Measurements from ENCODE around the gene ZCCHC24. TPM values are rescaled to one million over a fixed set of nuclear protein-coding genes. Genes with fewer than 3 reads are reported as not detected.
"Not testable (repeated sequence)": the region's sequence is repeated elsewhere in the genome, so short reads cannot be mapped to it uniquely, and the experiment has no call there.

The ZCCHC24 gene
- total RNA-seq, 2 experiments from 2014 or later, result 0.98 to 2.2 TPM

DNA sequence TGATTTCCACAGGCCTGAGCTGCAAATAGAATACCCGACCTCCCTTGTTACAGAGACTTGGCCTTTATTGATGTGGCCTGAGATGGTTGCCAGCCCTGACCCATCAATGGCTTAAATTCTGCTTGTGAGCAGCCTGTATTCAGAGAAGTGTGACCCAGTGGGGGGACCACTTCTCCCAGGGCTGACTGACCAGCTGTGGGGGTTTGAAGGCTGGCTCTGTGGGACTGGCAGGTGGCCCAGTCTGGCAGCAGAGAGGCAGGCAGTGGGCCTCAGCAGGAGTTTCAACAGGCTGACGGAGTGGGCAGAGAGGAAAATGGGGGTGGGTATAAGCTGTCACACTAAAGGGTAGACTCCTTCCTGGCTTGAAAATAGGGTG, 110.3 kb downstream of the ZCCHC24 start:
- no peak overlapping the region for H2AFZ ChIP-seq (ENCODE audit: low read length)
- DNase-seq (ENCODE audit: low spot score), result no peak
- H3K9me3 ChIP-seq (ENCODE audit: low read length), result no peaks in the 10 kb centered on the region
- TF ChIP-seq, protein P1, sequence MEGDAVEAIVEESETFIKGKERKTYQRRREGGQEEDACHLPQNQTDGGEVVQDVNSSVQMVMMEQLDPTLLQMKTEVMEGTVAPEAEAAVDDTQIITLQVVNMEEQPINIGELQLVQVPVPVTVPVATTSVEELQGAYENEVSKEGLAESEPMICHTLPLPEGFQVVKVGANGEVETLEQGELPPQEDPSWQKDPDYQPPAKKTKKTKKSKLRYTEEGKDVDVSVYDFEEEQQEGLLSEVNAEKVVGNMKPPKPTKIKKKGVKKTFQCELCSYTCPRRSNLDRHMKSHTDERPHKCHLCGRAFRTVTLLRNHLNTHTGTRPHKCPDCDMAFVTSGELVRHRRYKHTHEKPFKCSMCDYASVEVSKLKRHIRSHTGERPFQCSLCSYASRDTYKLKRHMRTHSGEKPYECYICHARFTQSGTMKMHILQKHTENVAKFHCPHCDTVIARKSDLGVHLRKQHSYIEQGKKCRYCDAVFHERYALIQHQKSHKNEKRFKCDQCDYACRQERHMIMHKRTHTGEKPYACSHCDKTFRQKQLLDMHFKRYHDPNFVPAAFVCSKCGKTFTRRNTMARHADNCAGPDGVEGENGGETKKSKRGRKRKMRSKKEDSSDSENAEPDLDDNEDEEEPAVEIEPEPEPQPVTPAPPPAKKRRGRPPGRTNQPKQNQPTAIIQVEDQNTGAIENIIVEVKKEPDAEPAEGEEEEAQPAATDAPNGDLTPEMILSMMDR (conservative IDR thresholded peaks at IDR 0.05; ENCODE audit: low read length), result no peak
- intact Hi-C loops (cut with micrococcal nuclease; ENCODE audit: unreplicated experiment), result no loop called here
- no TSS peak for BruUV-seq (replicated peaks)
- POLR2A ChIA-PET, result interaction anchor here (0.7 kb wide), 1 partner anchor 261 kb away, joined by 4 read pairs; no protein-coding TSS in a partner anchor
- H3K4me2 ChIP-seq (ENCODE audit: low read length), result no peak overlapping the region
- H3K79me2 ChIP-seq (ENCODE audit: insufficient read depth, low read depth, low read length), result no peaks in the 10 kb centered on the region
- H3K36me3 ChIP-seq (ENCODE audit: insufficient read depth, low read length), result no peaks in the 10 kb centered on the region
- no peak overlapping the region for H3K4me3 ChIP-seq (ENCODE audit: low read depth, low read length, poor library complexity, severe bottlenecking)
- no peaks in the 10 kb centered on the region for H3K9me2 ChIP-seq (ENCODE audit: insufficient read depth, low read length)
- H4K20me1 ChIP-seq (ENCODE audit: insufficient read depth, low read length), result no peaks in the 10 kb centered on the region
- CTCF ChIA-PET (ENCODE audit: unreplicated experiment), result no interaction called here
- H3K27ac ChIP-seq (ENCODE audit: low read depth, low read length, poor library complexity, severe bottlenecking), result no peak overlapping the region
- no peaks in the 10 kb centered on the region for H3K4me1 ChIP-seq (ENCODE audit: insufficient read depth, low read length, poor library complexity, severe bottlenecking)

DNA sequence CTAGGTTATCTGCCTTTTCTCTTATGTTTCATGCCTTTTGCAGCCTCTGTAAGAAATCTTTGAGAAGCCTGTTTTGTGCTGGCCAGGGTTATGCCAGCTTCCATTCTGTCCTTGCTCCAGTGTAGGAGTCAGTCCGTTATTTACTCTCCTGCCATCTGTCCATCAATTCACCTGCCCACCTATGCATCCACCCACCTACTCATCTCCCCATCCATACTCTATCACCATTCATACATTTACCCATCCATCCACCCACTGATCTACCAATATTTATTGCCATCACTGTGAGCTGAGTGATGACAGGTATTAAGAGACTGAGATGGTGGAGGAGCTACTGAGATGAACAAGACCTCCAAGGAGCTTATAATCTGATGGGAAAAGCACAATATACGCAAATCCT, 110.9 kb downstream of the ZCCHC24 start:
- Histone ChIP-seq H3K36me3 (ENCODE audit: insufficient read depth, low read length) (no peaks in the 10 kb centered on the region), H3K9me2 (ENCODE audit: insufficient read depth, low read length) (no peaks in the 10 kb centered on the region), H3K4me3 (ENCODE audit: low read depth, low read length, poor library complexity, severe bottlenecking) (no peak overlapping the region), H3K4me1 (ENCODE audit: insufficient read depth, low read length, poor library complexity, severe bottlenecking) (no peaks in the 10 kb centered on the region), H3K9me3 (ENCODE audit: low read length) (no peaks in the 10 kb centered on the region), H4K20me1 (ENCODE audit: insufficient read depth, low read length) (no peaks in the 10 kb centered on the region), H3K27ac (ENCODE audit: low read depth, low read length, poor library complexity, severe bottlenecking) (no peak overlapping the region), H3K4me2 (ENCODE audit: low read length) (no peak overlapping the region), H2AFZ (ENCODE audit: low read length) (no peak overlapping the region), H3K79me2 (ENCODE audit: insufficient read depth, low read depth, low read length) (no peaks in the 10 kb centered on the region)
- no TSS peak for BruUV-seq (replicated peaks)
- CTCF ChIA-PET (ENCODE audit: unreplicated experiment), result interaction anchor here (0.8 kb wide), 1 partner anchor 10 kb away, joined by 3 read pairs; no protein-coding TSS in a partner anchor
- POLR2A ChIA-PET, result interaction anchor here (0.7 kb wide), 1 partner anchor 260 kb away, joined by 4 read pairs; no protein-coding TSS in a partner anchor
- TF ChIP-seq, protein P1 (conservative IDR thresholded peaks at IDR 0.05; ENCODE audit: low read length), result no peak
- TF ChIP-seq EZH2phosphoT487 (IDR thresholded peaks at IDR 0.05; ENCODE audit: borderline replicate concordance, low read depth, low read length), result no peak
- intact Hi-C loops (cut with micrococcal nuclease; ENCODE audit: unreplicated experiment), result no loop called here
- DNase-seq (ENCODE audit: low spot score), result no peak

DNA sequence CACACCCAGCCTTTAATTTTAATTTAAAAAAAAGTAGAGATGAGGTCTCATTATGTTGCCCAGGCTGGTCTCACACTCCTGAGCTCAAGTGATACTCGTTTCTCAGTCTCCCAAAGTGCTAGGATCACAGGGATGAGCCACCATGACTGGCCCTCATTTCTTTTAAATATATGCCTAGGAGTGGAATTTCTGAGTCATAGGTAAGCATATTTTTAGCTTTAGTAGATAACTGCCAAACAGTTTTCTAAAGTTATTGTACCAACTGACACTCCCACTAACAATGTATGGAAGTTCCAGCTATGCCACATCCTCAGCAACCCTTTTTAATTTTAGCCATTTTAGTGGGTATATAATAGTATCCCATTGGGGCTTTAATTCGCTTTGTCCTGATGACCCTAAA, 111.9 kb downstream of the ZCCHC24 start:
- H3K36me3 ChIP-seq (ENCODE audit: insufficient read depth, low read length), result no peaks in the 10 kb centered on the region
- no peaks in the 10 kb centered on the region for H3K9me2 ChIP-seq (ENCODE audit: insufficient read depth, low read length)
- no peaks in the 10 kb centered on the region for H4K20me1 ChIP-seq (ENCODE audit: insufficient read depth, low read length)
- no peaks in the 10 kb centered on the region for H3K79me2 ChIP-seq (ENCODE audit: insufficient read depth, low read depth, low read length)
- H3K4me2 ChIP-seq (ENCODE audit: low read length), result no peak overlapping the region
- POLR2A ChIA-PET, result interaction anchor here (1.7 kb wide), 1 partner anchor 31 kb away, joined by 3 read pairs; no protein-coding TSS in a partner anchor
- BruUV-seq (replicated peaks), result no TSS peak
- intact Hi-C loops (cut with micrococcal nuclease; ENCODE audit: unreplicated experiment), result no loop called here
- H3K4me1 ChIP-seq (ENCODE audit: insufficient read depth, low read length, poor library complexity, severe bottlenecking), result no peaks in the 10 kb centered on the region
- no peak overlapping the region for H3K4me3 ChIP-seq (ENCODE audit: low read depth, low read length, poor library complexity, severe bottlenecking)
- DNase-seq (ENCODE audit: low spot score), result no peak
- no peak overlapping the region for H2AFZ ChIP-seq (ENCODE audit: low read length)
- no peak overlapping the region for H3K27ac ChIP-seq (ENCODE audit: low read depth, low read length, poor library complexity, severe bottlenecking)
- no peak for TF ChIP-seq EZH2phosphoT487 (IDR thresholded peaks at IDR 0.05; ENCODE audit: borderline replicate concordance, low read depth, low read length)
- TF ChIP-seq, protein P1 (conservative IDR thresholded peaks at IDR 0.05; ENCODE audit: low read length), result no peak
- CTCF ChIA-PET (ENCODE audit: unreplicated experiment), result no interaction called here
- no peaks in the 10 kb centered on the region for H3K9me3 ChIP-seq (ENCODE audit: low read length)

DNA sequence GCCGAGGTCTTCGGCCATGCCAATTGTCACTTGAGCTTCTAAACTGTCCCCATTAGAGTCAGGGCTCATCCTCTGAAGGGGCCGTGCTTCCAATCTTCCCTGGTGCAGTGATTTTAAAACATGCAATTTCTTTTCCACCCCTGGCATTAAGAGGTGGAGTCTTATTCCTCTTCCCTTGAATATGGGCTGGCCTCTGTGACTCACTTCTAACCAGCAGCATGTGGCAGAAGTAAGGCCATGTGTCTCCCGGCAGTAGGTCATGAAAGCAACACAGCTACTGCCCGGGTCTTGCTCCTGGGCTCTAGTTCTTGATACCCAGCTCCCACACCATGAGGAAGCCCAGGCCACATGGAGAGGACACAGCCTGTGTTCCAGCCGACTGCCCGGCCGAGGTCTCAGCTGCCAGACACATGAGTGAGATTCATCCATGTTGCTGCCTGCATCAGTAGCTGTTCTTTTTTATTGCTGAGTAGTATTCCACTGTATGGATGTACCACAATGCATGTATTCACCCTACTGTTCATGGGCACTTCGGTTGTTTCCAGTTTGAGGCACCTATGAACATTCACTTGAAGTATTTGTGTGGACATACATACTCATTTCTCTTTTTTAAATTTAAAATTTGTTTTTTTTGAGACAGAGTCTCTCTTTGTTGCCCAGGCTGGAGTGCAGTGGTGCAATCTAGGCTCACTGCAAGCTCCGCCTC, 112.7 kb downstream of the ZCCHC24 start:
- CTCF ChIA-PET (ENCODE audit: unreplicated experiment); H3K4me3 ChIP-seq (ENCODE audit: low read depth, low read length, poor library complexity, severe bottlenecking); H3K27ac ChIP-seq (ENCODE audit: low read depth, low read length, poor library complexity, severe bottlenecking); H3K36me3 ChIP-seq (ENCODE audit: insufficient read depth, low read length); H3K79me2 ChIP-seq (ENCODE audit: insufficient read depth, low read depth, low read length); intact Hi-C loops (cut with micrococcal nuclease; ENCODE audit: unreplicated experiment); H3K9me3 ChIP-seq (ENCODE audit: low read length); DNase-seq (ENCODE audit: low spot score); H3K4me2 ChIP-seq (ENCODE audit: low read length); BruUV-seq (replicated peaks); H3K4me1 ChIP-seq (ENCODE audit: insufficient read depth, low read length, poor library complexity, severe bottlenecking); H2AFZ ChIP-seq (ENCODE audit: low read length); H3K9me2 ChIP-seq (ENCODE audit: insufficient read depth, low read length); H4K20me1 ChIP-seq (ENCODE audit: insufficient read depth, low read length): not testable (repeated sequence)
- POLR2A ChIA-PET, result interaction anchor here (1.7 kb wide), 1 partner anchor 30 kb away, joined by 3 read pairs; no protein-coding TSS in a partner anchor

Data from OCI-LY7 (cell line).